ENCODE data around the gene APOBEC4.

The APOBEC4 gene

DNA sequence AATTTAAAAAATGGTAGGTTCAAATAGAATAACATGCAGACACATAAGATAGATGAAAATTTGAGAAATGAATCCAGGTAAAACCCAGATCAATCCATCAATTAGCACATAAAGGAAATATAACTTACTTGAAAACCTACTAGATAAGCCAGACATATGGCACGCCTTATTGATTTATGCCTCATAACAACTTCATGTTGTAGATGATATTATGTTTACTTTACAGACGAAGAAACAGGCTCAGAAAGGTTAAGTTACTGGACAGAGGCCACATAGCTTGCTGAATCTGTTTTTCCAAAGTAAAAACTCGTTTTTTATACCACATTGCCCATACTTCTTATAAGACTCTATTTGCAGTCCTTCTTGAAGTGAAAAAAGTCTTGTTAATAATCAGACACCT is 40.7 kb downstream of the APOBEC4 start:
- no peak for DNase-seq (ENCODE audit: extremely low read depth, low read depth)
- no peak overlapping the region for H3K4me3 ChIP-seq (replicated peaks; ENCODE audit: low read depth, low read length)
- TF ChIP-seq, protein P1, sequence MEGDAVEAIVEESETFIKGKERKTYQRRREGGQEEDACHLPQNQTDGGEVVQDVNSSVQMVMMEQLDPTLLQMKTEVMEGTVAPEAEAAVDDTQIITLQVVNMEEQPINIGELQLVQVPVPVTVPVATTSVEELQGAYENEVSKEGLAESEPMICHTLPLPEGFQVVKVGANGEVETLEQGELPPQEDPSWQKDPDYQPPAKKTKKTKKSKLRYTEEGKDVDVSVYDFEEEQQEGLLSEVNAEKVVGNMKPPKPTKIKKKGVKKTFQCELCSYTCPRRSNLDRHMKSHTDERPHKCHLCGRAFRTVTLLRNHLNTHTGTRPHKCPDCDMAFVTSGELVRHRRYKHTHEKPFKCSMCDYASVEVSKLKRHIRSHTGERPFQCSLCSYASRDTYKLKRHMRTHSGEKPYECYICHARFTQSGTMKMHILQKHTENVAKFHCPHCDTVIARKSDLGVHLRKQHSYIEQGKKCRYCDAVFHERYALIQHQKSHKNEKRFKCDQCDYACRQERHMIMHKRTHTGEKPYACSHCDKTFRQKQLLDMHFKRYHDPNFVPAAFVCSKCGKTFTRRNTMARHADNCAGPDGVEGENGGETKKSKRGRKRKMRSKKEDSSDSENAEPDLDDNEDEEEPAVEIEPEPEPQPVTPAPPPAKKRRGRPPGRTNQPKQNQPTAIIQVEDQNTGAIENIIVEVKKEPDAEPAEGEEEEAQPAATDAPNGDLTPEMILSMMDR (IDR thresholded peaks at IDR 0.05; ENCODE audit: low read depth, low read length, missing control alignments), result no peak

DNA sequence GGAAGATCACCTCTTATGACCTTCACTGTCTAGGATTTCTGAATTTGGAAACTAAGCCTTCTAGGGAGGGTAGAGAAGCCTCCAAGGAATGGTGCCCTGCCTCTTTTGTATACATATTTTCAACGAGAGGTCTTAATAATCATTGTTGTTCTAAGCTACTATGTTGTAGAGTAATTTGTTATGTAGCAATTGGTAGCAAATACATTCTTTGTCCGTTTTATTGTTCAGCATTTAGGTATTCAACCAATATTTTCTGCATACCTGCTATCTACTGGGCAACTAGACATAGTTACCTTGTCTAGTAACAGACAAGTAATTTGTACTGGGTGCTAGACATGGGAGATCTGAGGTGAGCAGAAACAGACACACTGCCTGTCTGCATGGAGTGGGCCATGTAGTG is 42.1 kb downstream of the APOBEC4 start:
- no peak overlapping the region for H3K4me3 ChIP-seq (replicated peaks; ENCODE audit: low read depth, low read length)
- TF ChIP-seq, protein P1 (IDR thresholded peaks at IDR 0.05; ENCODE audit: low read depth, low read length, missing control alignments), result no peak
- no peak for DNase-seq (ENCODE audit: extremely low read depth, low read depth)

DNA sequence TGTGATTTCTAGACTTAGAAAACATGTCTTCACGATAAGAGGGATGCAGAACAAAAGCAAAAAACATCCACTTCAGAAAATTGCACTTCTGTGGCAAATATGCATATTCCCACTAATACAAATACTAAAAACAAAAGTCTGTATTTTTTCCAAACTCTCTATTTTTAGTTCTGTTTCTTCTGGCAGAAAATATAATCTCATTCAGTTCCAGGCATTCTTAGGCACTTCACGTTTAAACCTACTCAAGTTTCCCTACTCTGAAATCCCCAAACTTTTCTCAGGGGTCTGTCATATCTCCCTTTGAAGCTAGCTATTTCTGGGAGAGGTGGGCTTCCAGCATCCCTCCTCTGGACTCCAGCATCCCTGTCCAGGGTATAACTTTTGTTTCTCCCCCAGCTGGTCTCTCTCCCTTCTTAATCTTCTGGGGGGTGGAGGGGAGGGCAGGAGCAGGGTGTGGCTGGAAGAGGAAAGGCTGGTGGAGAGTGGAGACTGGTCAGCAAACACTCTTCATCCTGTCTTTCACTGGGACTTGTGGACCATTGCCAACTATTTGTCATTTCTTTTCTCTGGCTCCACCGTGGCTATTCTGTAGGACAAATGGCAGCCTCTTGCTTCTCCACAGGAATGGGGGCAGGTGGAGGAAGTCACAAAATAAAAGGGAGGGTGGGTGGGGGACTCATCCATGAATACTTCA is 43.2 kb downstream of the APOBEC4 start:
- no peak overlapping the region for H3K4me3 ChIP-seq (replicated peaks; ENCODE audit: low read depth, low read length)

DNA sequence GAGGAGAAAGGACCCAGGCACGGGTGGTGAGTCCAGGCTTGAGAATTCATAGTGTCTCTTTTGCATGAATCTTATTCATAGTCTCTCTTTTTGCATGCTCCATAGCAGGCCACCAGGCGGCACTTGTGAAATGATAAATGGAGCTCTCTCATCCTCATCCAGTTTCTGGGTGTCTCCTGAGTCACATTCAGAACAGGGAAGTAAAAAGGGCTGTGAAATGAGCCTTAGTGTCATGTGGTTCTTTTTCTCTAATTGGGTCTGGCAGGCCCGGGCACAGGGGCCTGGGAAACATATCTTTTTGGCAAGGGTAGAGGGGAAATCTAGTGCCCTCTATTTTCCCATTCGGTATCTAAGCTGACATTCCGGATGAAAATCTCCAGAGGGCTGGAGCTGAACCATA is 43.8 kb downstream of the APOBEC4 start:
- H3K4me3 ChIP-seq (replicated peaks; ENCODE audit: low read depth, low read length), result no peak overlapping the region
- TF ChIP-seq, protein P1 (IDR thresholded peaks at IDR 0.05; ENCODE audit: low read depth, low read length, missing control alignments), result peak; percentile 50
- no peak for DNase-seq (ENCODE audit: extremely low read depth, low read depth)

More for the DNA sequence above, 43.2 kb downstream of the APOBEC4 start:
- TF ChIP-seq, protein P1 (IDR thresholded peaks at IDR 0.05; ENCODE audit: low read depth, low read length, missing control alignments), result no peak
- no peak for DNase-seq (ENCODE audit: extremely low read depth, low read depth)

DNA sequence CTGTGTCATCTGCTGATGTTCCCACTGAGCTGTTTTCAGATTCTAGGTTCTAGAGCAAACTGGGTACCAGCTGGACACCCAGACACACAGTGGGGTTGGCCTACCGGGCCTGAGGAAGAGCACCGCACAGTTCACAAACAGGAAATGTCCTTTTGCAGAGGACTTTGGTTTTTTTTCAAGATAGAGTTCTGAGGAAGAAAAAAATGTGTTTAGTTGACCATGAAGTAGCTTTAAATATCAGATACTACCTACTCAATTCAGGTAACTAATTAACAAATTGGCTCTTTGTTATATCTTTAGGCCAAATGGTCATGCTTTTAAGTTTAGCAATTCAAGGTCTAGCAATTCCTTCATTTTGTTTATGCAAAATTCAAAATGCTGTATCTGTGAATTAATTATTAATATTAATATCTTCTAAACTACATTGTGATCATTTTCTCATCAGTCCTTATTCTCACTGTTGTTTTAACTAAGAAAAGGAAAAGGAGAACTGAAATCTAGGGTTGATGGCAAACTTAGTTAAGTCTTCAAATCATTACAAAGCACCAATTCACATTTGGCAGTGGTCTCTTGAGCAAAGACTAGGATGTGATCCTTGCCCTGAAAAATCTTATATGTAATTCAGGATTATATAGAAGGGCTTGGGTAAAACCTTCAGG is 45.7 kb downstream of the APOBEC4 start:
- DNase-seq (ENCODE audit: extremely low read depth, low read depth), result no peak
- H3K4me3 ChIP-seq (replicated peaks; ENCODE audit: low read depth, low read length), result no peak overlapping the region
- TF ChIP-seq, protein P1 (IDR thresholded peaks at IDR 0.05; ENCODE audit: low read depth, low read length, missing control alignments), result no peak

DNA sequence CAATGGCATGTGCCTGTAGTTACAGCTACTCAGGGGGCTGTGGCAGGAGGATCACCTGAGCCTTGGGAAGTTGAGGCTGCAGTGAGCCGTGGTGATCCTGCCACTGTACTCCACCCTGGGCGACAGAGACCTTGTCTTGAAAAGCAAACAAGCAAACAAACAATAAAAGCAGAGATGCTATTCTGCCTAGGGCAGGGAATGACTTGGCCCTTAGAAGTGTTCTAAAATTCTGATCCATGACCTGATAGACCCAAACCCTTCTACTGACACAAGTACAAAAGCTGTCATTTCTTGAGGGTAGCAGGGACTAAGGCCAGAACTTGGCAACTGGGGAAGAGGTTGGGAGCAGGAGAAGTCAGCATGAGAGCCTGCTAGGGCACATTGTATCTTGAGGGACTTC is 47.2 kb downstream of the APOBEC4 start:
- TF ChIP-seq, protein P1 (IDR thresholded peaks at IDR 0.05; ENCODE audit: low read depth, low read length, missing control alignments), result no peak
- H3K4me3 ChIP-seq (replicated peaks; ENCODE audit: low read depth, low read length), result no peak overlapping the region
- DNase-seq (ENCODE audit: extremely low read depth, low read depth), result no peak
